GM23338 (cell line): ENCODE results near the gene THSD7A. TPM values are rescaled to one million over a fixed set of nuclear protein-coding genes. Genes with fewer than 3 reads are reported as not detected.

Experiments used
- ATAC-seq: fragments of 200-7000 bp; cut with Tn5 transposase; 3 replicates; pipeline ENCODE4 v1.9.1; 2020
- DNase-seq: peaks from one replicate; pipeline ENCODE4 v3.0.0-alpha.2; 2015; ENCODE audit warnings: low spot score
- H2AFZ ChIP-seq: fragments of 200-600 bp; sonication (generic); 2 replicates; pipeline ENCODE4 v1.8.0; 2016; ENCODE audit warnings: antibody characterized with exemption, mild to moderate bottlenecking, moderate library complexity
- H3F3A ChIP-seq: fragments of 200-600 bp; sonication (generic); replicated peaks from 2 replicates; pipeline ENCODE4 v1.8.0; 2017; ENCODE audit warnings: antibody characterized with exemption, mixed run types, low read depth
- H3K27ac ChIP-seq: fragments of 200-600 bp; sonication (generic); 2 replicates; pipeline ENCODE4 v1.6.1; 2016; ENCODE audit warnings: low read depth
- H3K27me3 ChIP-seq: fragments of 200-600 bp; sonication (generic); 2 replicates; pipeline ENCODE4 v1.8.0; 2016; ENCODE audit warnings: mild to moderate bottlenecking, mixed run types, moderate library complexity; ENCODE audit not compliant: insufficient read depth
- H3K36me3 ChIP-seq: fragments of 200-600 bp; sonication (generic); 2 replicates; pipeline ENCODE4 v1.8.0; 2016; ENCODE audit warnings: mild to moderate bottlenecking; ENCODE audit not compliant: insufficient read depth
- H3K4me1 ChIP-seq: fragments of 200-600 bp; sonication (generic); 2 replicates; pipeline ENCODE4 v1.8.0; 2016; ENCODE audit warnings: mild to moderate bottlenecking, moderate library complexity; ENCODE audit not compliant: insufficient read depth
- H3K4me2 ChIP-seq: fragments of 200-600 bp; sonication (generic); 2 replicates; pipeline ENCODE4 v1.7.1; 2017; ENCODE audit warnings: mixed run types
- H3K4me3 ChIP-seq: fragments of 200-600 bp; sonication (generic); 2 replicates; pipeline ENCODE4 v1.6.1; 2016; ENCODE audit warnings: mixed run types
- H3K79me2 ChIP-seq: fragments of 200-600 bp; sonication (generic); replicated peaks from 2 replicates; pipeline ENCODE4 v1.8.0; 2017; ENCODE audit warnings: mild to moderate bottlenecking; ENCODE audit not compliant: insufficient read depth
- H3K9me2 ChIP-seq: fragments of 200-600 bp; sonication (generic); 2 replicates; pipeline ENCODE4 v1.8.0; 2017; ENCODE audit not compliant: insufficient read depth
- H4K20me1 ChIP-seq: fragments of 200-600 bp; sonication (generic); replicated peaks from 2 replicates; pipeline ENCODE4 v1.8.0; 2017; ENCODE audit warnings: mild to moderate bottlenecking; ENCODE audit not compliant: insufficient read depth
- H3K27ac Mint-ChIP-seq: 2 replicates; pipeline ENCODE4 v1.8.0; 2020; ENCODE audit warnings: inconsistent platforms, mild to moderate bottlenecking, moderate library complexity, mixed read lengths
- H3K27me3 Mint-ChIP-seq: 3 replicates; pipeline ENCODE4 v1.8.0; 2022; ENCODE audit warnings: low read depth, mild to moderate bottlenecking, moderate library complexity, mixed read lengths, inconsistent platforms; ENCODE audit not compliant: insufficient read depth, poor library complexity
- H3K36me3 Mint-ChIP-seq: 3 replicates; pipeline ENCODE4 v1.8.0; 2021; ENCODE audit warnings: low read depth, mild to moderate bottlenecking, inconsistent platforms, moderate library complexity, mixed read lengths
- H3K4me1 Mint-ChIP-seq: 3 replicates; pipeline ENCODE4 v1.8.0; 2020; ENCODE audit warnings: mild to moderate bottlenecking, inconsistent platforms, mixed read lengths
- H3K4me3 Mint-ChIP-seq: 3 replicates; pipeline ENCODE4 v1.8.0; 2021; ENCODE audit warnings: moderate library complexity, mild to moderate bottlenecking, inconsistent platforms, mixed read lengths
- H3K9me3 Mint-ChIP-seq: 3 replicates; pipeline ENCODE4 v1.8.0; 2020; ENCODE audit warnings: moderate library complexity, mild to moderate bottlenecking, inconsistent platforms, mixed read lengths
- CREB1 ChIP-seq: fragments of 250-450 bp; sonication (Bioruptor Pico); IDR thresholded peaks from 2 replicates; pipeline ENCODE4 v1.5.0; 2020; ENCODE audit warnings: low read depth, mild to moderate bottlenecking, moderate library complexity
- CTCF ChIP-seq, 2 experiments: fragments of 200-600 bp in 1 of 2; sonication (generic) in 1 of 2; conservative IDR thresholded peaks; 2 replicates each; pipeline versions ENCODE4 v1.5.1 to v1.6.1; 2016 to 2017; ENCODE audit warnings: antibody characterized with exemption in 2 of 2, low read depth in 2 of 2, mild to moderate bottlenecking in 2 of 2, moderate library complexity in 1 of 2
- ETS1 ChIP-seq: IDR thresholded peaks from 2 replicates; pipeline ENCODE4 v1.6.1; 2016; ENCODE audit warnings: antibody characterized with exemption
- EZH2 ChIP-seq: fragments of 200-600 bp; sonication (generic); IDR thresholded peaks from one replicate; pipeline ENCODE4 v1.8.0; 2017; ENCODE audit warnings: antibody characterized with exemption, mild to moderate bottlenecking, low read depth; ENCODE audit not compliant: unreplicated experiment
- EZH2phosphoT487 ChIP-seq: fragments of 200-600 bp; sonication (generic); IDR thresholded peaks from one replicate; pipeline ENCODE4 v1.8.1; 2018; ENCODE audit warnings: antibody characterized with exemption; ENCODE audit not compliant: unreplicated experiment
- JUNB ChIP-seq: IDR thresholded peaks from one replicate; pipeline ENCODE4 v1.6.1; 2016; ENCODE audit warnings: antibody characterized with exemption; ENCODE audit not compliant: unreplicated experiment
- NANOG ChIP-seq: IDR thresholded peaks from 2 replicates; pipeline ENCODE4 v1.6.1; 2016; ENCODE audit warnings: antibody characterized with exemption, borderline replicate concordance
- POLR2AphosphoS5 ChIP-seq: IDR thresholded peaks from 2 replicates; pipeline ENCODE4 v1.6.1; 2016; ENCODE audit warnings: antibody characterized with exemption, low read depth
- REST ChIP-seq: IDR thresholded peaks from one replicate; pipeline ENCODE4 v1.6.1; 2018; ENCODE audit warnings: antibody characterized with exemption; ENCODE audit not compliant: unreplicated experiment
- ZNF114 ChIP-seq: fragments of 250-450 bp; sonication (Bioruptor Pico); IDR thresholded peaks from 2 replicates; pipeline ENCODE4 v1.5.0; 2020; ENCODE audit warnings: mild to moderate bottlenecking, moderate library complexity
- ZNF331 ChIP-seq: fragments of 250-450 bp; sonication (Bioruptor Pico); IDR thresholded peaks from 2 replicates; pipeline ENCODE4 v1.5.0; 2020; ENCODE audit warnings: low read depth, mild to moderate bottlenecking, moderate library complexity
- polyA plus RNA-seq: library from polyadenylated mRNA; unstranded; fragments of >200 nt; fragmentation: Nextera tagmentation; extraction: Ambion mirVana; gene quantifications from 2 replicates; pipeline ENCODE4 v1.2.1, GENCODE V29; 2016
- total RNA-seq: library from RNA; depleted of rRNA; stranded (reverse); fragments of >200 nt; shearing (Covaris generic); gene quantifications from 2 replicates; pipeline ENCODE4 v1.2.3, GENCODE V29; 2014

THSD7A gene
- total and polyA plus RNA-seq, 2 experiments from 2014 or later, result 1.3 to 2.1 TPM

GRCh38 chr7:11714205-11714604 lies 117.8 kb downstream of the THSD7A start (continued):
- TF ChIP-seq REST, result no peak

- no peak for ATAC-seq
- H3K27ac Mint-ChIP-seq, result no peak overlapping the region
- H3K9me2 ChIP-seq, result no peaks in the 10 kb centered on the region
Observed at GRCh38 chr7:11713352-11713751, 118.6 kb downstream of the THSD7A start.

GRCh38 chr7:11710377-11710776 lies 121.6 kb downstream of the THSD7A start:
- ATAC-seq (peak; percentile 57), DNase-seq (no peak)
- Mint-ChIP-seq H3K27ac (peak overlapping the region; percentile 21; the same call in 1 of the 2 replicates), H3K36me3 (no peaks in the 10 kb centered on the region), H3K9me3 (no peaks in the 10 kb centered on the region), H3K27me3 (no peaks in the 10 kb centered on the region), H3K4me3 (no peak overlapping the region), H3K4me1 (peaks cover 24% of the 10 kb centered on the region)
- H4K20me1 ChIP-seq, result no peaks in the 10 kb centered on the region
- no peak overlapping the region for H3K4me2 ChIP-seq
- no peaks in the 10 kb centered on the region for H3K36me3 ChIP-seq
- H2AFZ ChIP-seq, result no peak overlapping the region
- no peaks in the 10 kb centered on the region for H3K9me2 ChIP-seq
- H3K27me3 ChIP-seq, result no peaks in the 10 kb centered on the region
- peaks cover 10% of the 10 kb centered on the region for H3K4me1 ChIP-seq
- H3K27ac ChIP-seq, result no peak overlapping the region
- no peaks in the 10 kb centered on the region for H3F3A ChIP-seq
- TF ChIP-seq POLR2AphosphoS5 (no peak), EZH2phosphoT487 (no peak), REST (no peak), CREB1 (CRISPR knock-in tag) (no peak), ZNF114 (CRISPR knock-in tag) (no peak), ETS1 (no peak)
- H3K79me2 ChIP-seq, result no peaks in the 10 kb centered on the region
- H3K4me3 ChIP-seq, result no peak overlapping the region

More at GRCh38 chr7:11713352-11713751, 118.6 kb downstream of the THSD7A start:
- Histone ChIP-seq H3K4me2 (no peak overlapping the region), H3K27ac (no peak overlapping the region), H3K4me3 (no peak overlapping the region), H4K20me1 (no peaks in the 10 kb centered on the region), H2AFZ (no peak overlapping the region), H3K4me1 (peaks cover 13% of the 10 kb centered on the region), H3K36me3 (no peaks in the 10 kb centered on the region), H3F3A (no peaks in the 10 kb centered on the region), H3K27me3 (no peaks in the 10 kb centered on the region), H3K79me2 (no peaks in the 10 kb centered on the region)
- DNase-seq, result no peak
- H3K4me3 Mint-ChIP-seq, result no peak overlapping the region
- no peaks in the 10 kb centered on the region for H3K36me3 Mint-ChIP-seq
- no peaks in the 10 kb centered on the region for H3K9me3 Mint-ChIP-seq
- TF ChIP-seq NANOG, result no peak
- no peak for TF ChIP-seq CREB1 (CRISPR knock-in tag)
- no peak for TF ChIP-seq EZH2
- TF ChIP-seq POLR2AphosphoS5, result no peak
- no peak for TF ChIP-seq JUNB
- no peak for TF ChIP-seq ZNF331 (CRISPR knock-in tag)
- TF ChIP-seq EZH2phosphoT487, result no peak
- no peak for TF ChIP-seq CTCF (conservative IDR thresholded peaks at IDR 0.05; ENCODE audit: low read depth in 2 of 2)
- no peak for TF ChIP-seq ZNF114 (CRISPR knock-in tag)
- peaks cover 24% of the 10 kb centered on the region for H3K4me1 Mint-ChIP-seq
- no peaks in the 10 kb centered on the region for H3K27me3 Mint-ChIP-seq
